Activated CD8-positive, alpha-beta T cell treated with anti-CD3 and anti-CD28 coated beads, Interleukin-2, amount 10 ng/mL, durations not matched to agents 7 days and 5 days (primary cell): ENCODE results near the gene CXCR2. TPM values are rescaled to one million over a fixed set of nuclear protein-coding genes. Genes with fewer than 3 reads are reported as not detected.
"Not testable (repeated sequence)": the region's sequence is repeated elsewhere in the genome, so short reads cannot be mapped to it uniquely, and the experiment has no call there.

Source experiments
- ATAC-seq: fragments of 150-1000 bp; cut with Tn5 transposase; one replicate; pipeline ENCODE4 v1.10.0; 2021; ENCODE audit warnings: moderate library complexity
- CTCF ChIA-PET: fragments of 350-600 bp; sonication (Branson Sonifier 250); formaldehyde crosslinking; loops from one replicate; lab custom pipeline; 2021; ENCODE audit warnings: antibody characterized with exemption; lab: Charles Lee
- POLR2A ChIA-PET: fragments of 350-600 bp; sonication (Branson Sonifier 250); formaldehyde crosslinking; loops from one replicate; lab custom pipeline; 2021; ENCODE audit warnings: antibody characterized with exemption; lab: Charles Lee
- DNase-seq: peaks from one replicate; pipeline ENCODE4 v3.0.0-alpha.2; 2020
- H3K27ac Mint-ChIP-seq: one replicate; pipeline ENCODE4 v1.8.0; 2021; ENCODE audit warnings: mild to moderate bottlenecking, mixed read lengths
- H3K27me3 Mint-ChIP-seq: one replicate; pipeline ENCODE4 v1.8.0; 2021; ENCODE audit warnings: low read depth, mixed read lengths
- H3K36me3 Mint-ChIP-seq: one replicate; pipeline ENCODE4 v1.8.0; 2021; ENCODE audit warnings: low read depth, mixed read lengths
- H3K4me1 Mint-ChIP-seq: one replicate; pipeline ENCODE4 v1.8.0; 2021; ENCODE audit warnings: low read depth, mixed read lengths
- H3K4me3 Mint-ChIP-seq: one replicate; pipeline ENCODE4 v1.8.0; 2021; ENCODE audit warnings: mild to moderate bottlenecking, mixed read lengths
- H3K9me3 Mint-ChIP-seq: one replicate; pipeline ENCODE4 v1.8.0; 2022; ENCODE audit warnings: mixed read lengths; ENCODE audit not compliant: insufficient read depth
- total RNA-seq, 2 experiments: library from RNA; stranded (reverse); gene quantifications; one replicate each; pipeline ENCODE4 v1.2.3, GENCODE V29; 2021

CXCR2 gene
- total RNA-seq, 2 experiments from 2014 or later, result 0.50 TPM; not detected in 1

DNA sequence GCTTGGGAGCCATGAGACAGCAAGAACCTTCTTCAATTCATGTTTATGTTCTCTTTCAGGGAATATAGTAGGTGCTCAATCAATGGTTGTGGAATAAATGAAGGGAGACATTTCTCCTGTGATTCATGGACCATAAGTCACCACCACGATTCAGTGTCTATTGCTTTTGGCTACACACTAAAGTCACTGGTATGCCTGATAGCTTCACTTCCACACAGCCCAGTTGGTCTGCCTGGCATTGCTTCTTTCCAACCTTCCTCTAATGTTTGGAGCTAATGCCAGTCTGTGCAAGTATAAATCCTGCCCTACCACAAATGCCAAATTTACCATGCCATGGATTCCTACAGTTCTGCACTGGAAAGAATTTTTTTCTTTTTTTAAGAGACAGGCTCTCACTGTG lies 42.2 kb downstream of the CXCR2 start:
- no peak overlapping the region for H3K4me3 Mint-ChIP-seq
- ATAC-seq (no peak), DNase-seq (no peak)
- no peaks in the 10 kb centered on the region for H3K36me3 Mint-ChIP-seq
- H3K27ac Mint-ChIP-seq, result no peak overlapping the region
- POLR2A ChIA-PET, result no interaction called here
- H3K9me3 Mint-ChIP-seq, result no peaks in the 10 kb centered on the region
- H3K27me3 Mint-ChIP-seq, result peaks cover 25% of the 10 kb centered on the region
- CTCF ChIA-PET, result interaction anchor here (0.6 to 2.8 kb wide), 21 partner anchors 8 to 122 kb away, joined by 3 to 12 read pairs (median 3); partner anchors contain the start of genes AAMP, ARPC2 and PNKD
- peaks cover 28% of the 10 kb centered on the region for H3K4me1 Mint-ChIP-seq

DNA sequence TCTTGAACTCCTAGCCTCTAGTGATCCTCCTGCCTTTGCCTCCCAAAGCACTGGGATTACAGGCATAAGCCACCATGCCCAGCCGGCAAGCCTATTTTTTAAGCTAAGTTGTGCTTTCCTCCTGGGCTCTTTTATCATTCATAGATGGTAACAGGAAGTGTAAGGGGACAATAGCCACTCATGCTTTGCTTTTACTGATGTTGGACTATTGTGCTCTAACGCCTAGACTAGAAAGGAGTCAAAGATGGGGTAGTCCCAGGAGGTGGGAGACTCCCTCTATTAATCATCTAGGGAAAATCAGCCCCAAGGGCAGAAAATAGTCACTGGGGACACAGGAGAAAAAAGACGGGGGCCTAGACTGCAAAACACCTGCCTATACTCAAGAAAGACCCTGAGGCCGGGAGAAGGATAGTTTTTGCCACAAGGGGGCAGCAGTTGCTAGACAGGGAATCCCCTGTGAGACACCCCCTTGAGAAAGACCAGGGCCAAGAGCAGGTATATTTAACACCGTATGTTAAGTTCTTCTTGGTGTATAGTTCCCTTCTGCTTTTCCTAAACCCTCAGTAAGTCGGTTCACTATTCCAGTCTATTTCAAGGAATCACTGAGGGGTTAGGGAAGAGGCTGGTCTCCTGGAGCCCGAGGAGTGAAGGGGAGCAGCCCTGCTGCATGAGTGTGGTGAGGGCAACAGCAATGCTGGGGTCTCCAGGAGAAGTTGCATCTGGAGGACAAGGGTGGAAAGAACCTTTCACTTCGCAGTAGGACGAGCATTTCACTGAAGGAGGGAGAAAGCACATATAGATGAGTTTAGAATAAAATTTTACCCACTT lies 43.0 kb downstream of the CXCR2 start:
- no peak overlapping the region for H3K27ac Mint-ChIP-seq
- ATAC-seq (peak; percentile 75), DNase-seq (peak; percentile 84)
- POLR2A ChIA-PET, result no interaction called here
- CTCF ChIA-PET, result interaction anchor here (0.7 to 2.8 kb wide), 16 partner anchors 9 to 121 kb away, joined by 3 to 12 read pairs (median 3); partner anchors contain the start of genes AAMP, ARPC2 and PNKD
- H3K27me3 Mint-ChIP-seq, result peaks cover 24% of the 10 kb centered on the region
- no peak overlapping the region for H3K4me3 Mint-ChIP-seq
- H3K4me1 Mint-ChIP-seq, result peaks cover 28% of the 10 kb centered on the region
- no peaks in the 10 kb centered on the region for H3K36me3 Mint-ChIP-seq
- no peaks in the 10 kb centered on the region for H3K9me3 Mint-ChIP-seq

DNA sequence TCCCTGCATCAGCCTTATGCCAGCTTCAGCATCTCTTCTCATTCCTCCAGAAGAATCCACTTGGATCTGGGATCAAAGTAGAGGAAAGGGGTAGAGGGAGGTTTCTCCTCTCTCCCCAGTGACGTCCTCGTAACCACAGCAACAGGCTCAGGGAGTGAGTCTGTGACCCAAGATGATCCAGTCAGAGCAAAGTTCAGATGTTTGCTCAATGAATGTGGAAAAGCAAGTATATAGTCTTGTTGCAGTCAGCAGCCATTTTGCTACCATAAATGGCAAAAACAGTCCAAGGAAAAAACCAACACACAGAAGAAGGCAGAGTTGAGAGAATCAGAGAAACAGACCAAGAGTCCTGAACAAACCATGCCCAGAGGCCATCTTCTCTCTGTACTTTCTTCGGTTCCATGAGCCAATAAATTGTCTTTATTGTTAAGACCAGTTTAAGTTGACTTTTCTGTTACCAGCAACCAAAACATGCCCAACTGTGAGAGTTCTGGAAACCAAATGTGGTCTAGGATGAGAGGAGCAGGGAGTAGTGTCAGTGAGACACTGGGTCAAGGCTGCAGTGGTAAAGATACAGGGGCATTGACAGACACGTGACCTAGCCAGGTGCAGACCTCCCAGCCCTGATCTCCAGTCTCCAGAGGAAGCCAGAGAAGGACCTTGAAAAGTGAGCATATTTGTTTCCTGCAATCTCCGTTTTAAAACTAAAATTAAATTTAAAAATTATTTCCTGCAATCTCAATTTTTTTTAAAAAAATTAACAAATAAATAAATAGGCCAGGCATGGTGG lies 44.1 kb downstream of the CXCR2 start:
- peaks cover 28% of the 10 kb centered on the region for H3K4me1 Mint-ChIP-seq
- no peak overlapping the region for H3K4me3 Mint-ChIP-seq
- ATAC-seq, result no peak
- no peak for DNase-seq
- H3K9me3 Mint-ChIP-seq, result no peaks in the 10 kb centered on the region
- ChIA-PET CTCF (interaction anchor here (1.3 kb wide), 1 partner anchor 12 kb away, joined by 3 read pairs; no protein-coding TSS in a partner anchor), POLR2A (interaction anchor here (0.6 kb wide), 1 partner anchor 46 kb away, joined by 3 read pairs; no protein-coding TSS in a partner anchor)
- no peaks in the 10 kb centered on the region for H3K36me3 Mint-ChIP-seq
- H3K27ac Mint-ChIP-seq, result no peak overlapping the region
- peaks cover 19% of the 10 kb centered on the region for H3K27me3 Mint-ChIP-seq

DNA sequence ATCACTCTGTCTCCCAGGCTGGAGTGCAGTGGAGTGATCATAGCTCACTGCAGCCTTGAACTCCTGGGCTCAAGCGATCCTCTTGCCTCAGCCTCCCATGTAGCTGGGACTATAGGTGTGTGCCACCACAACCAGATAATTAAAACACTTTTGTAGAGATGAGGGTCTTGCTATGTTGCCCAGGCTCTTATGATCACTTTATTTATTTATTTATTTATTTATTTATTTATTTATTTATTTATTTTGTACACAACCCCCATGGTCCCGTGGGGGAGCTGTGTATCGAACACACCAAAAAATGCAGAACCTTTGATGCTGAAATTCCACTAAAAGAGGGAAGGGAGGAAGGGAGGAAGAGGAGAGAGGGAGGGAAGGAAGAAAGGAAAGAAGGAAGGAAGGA lies 45.9 kb downstream of the CXCR2 start:
- H3K4me3 Mint-ChIP-seq, H3K9me3 Mint-ChIP-seq, POLR2A ChIA-PET, H3K36me3 Mint-ChIP-seq, DNase-seq, H3K27ac Mint-ChIP-seq, ATAC-seq: not testable (repeated sequence)
- CTCF ChIA-PET, result interaction anchor here (0.9 to 1.7 kb wide), 4 partner anchors 12 to 224 kb away, joined by 3 to 4 read pairs (median 3); no protein-coding TSS in a partner anchor
- Mint-ChIP-seq H3K27me3 (peaks cover 17% of the 10 kb centered on the region), H3K4me1 (peaks cover 19% of the 10 kb centered on the region)

DNA sequence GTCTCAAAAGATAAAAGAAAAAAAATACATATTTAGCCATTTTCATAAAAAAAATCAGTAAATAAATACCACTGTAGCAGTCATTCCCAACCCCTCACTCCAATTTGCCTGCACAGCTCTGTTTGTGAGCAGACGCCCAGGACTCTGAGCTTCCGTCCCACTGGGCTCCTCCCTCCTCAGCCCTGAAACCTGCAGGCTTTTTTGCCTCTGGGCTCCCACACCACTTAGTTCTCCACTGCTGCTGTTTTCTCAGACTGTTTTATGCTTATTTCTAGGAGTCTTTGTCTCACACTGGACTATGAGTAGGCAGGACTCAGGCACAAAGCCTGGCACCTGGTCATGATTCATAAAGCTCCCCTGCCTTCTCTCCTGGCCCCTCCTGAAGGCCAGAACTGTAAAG lies 47.0 kb downstream of the CXCR2 start:
- CTCF ChIA-PET, result interaction anchor here (0.9 to 1.5 kb wide), 2 partner anchors 11 to 13 kb away, joined by 3 read pairs; no protein-coding TSS in a partner anchor
- Mint-ChIP-seq H3K4me1 (peaks cover 8% of the 10 kb centered on the region), H3K27ac (no peak overlapping the region), H3K36me3 (no peaks in the 10 kb centered on the region), H3K27me3 (peaks cover 17% of the 10 kb centered on the region), H3K4me3 (no peak overlapping the region), H3K9me3 (no peaks in the 10 kb centered on the region)
- DNase-seq (no peak), ATAC-seq (no peak)
- POLR2A ChIA-PET, result no interaction called here

DNA sequence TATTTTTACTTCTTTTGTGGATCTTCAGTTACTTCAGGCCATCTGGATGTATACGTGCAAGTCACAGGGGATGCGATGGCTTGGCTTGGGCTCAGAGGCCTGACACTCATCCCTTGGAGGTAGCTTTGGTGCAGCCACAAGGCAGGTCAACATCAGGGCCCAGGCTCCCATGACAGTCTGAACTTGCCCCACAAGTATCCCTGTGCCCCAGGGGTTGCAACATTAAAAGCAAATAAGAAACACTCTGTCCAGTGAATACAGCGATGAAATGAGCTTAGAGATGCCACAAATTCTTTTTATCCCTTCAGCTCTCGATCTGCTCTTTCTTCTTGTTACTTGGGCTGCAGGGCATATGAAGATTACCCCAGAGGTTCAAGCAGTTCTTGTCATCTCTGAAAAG lies 54.0 kb downstream of the CXCR2 start:
- Mint-ChIP-seq H3K27ac (no peak overlapping the region), H3K27me3 (peaks cover 17% of the 10 kb centered on the region), H3K4me3 (no peak overlapping the region), H3K9me3 (no peaks in the 10 kb centered on the region), H3K4me1 (no peaks in the 10 kb centered on the region), H3K36me3 (no peaks in the 10 kb centered on the region)
- DNase-seq (no peak), ATAC-seq (no peak)
- CTCF ChIA-PET, result no interaction called here
- POLR2A ChIA-PET, result no interaction called here

DNA sequence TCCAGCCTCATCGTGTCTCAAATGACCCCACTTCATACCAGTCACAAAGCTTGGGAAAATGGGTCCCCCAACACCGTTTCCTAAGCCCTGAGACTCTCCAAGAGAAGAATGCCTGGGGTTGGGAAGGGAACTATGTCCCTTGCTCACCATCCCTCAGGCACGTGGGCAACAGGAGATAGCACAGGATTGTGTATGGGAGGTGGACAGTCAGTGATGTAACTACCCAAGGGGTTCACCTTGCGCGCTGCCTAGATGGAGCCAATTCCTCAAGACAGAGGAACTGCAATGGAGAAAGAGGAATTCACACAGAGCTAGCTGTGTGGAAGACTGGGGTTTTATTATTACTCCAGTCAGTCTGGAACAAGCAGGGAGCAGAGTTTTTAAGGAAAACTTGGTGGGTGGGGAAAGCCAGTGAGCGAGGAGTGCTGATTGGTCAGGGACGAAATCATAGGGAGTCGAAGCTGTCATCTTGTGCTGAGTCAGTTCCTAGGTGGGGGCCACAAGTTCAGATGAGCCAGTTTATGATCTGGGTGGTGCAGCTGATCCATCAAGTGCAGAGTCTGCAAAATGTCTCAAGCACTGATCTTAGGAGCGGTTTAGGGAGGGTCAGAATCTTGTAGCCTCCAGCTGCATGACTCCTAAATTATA lies 54.8 kb downstream of the CXCR2 start:
- ChIA-PET POLR2A (no interaction called here), CTCF (interaction anchor here (1.2 to 1.5 kb wide), 2 partner anchors 10 to 77 kb away, joined by 3 read pairs; no protein-coding TSS in a partner anchor)
- no peak overlapping the region for H3K27ac Mint-ChIP-seq

DNA sequence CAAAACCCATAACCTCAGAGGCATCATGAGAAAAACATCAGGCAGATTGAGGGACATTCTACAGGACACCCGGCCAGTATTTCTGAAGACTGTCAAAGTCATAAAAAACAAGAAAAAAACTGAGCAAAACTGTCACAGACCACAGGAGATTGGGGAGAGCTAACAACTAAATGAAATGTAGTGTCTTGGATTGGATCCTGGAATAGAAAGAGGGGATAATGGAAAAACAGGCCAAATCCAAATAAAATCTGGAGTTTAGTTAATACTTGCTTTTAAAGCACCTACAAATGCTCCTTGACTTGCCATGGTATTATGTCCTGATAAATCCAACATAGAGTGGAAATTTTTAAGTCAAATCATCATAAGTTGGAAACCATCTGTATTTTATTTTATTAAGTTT lies 58.5 kb downstream of the CXCR2 start:
- Mint-ChIP-seq H3K36me3 (no peaks in the 10 kb centered on the region), H3K27me3 (peaks cover 13% of the 10 kb centered on the region), H3K4me3 (no peak overlapping the region), H3K4me1 (peaks cover 12% of the 10 kb centered on the region), H3K27ac (no peak overlapping the region), H3K9me3 (no peaks in the 10 kb centered on the region)
- ChIA-PET POLR2A (no interaction called here), CTCF (interaction anchor here (0.9 to 1.7 kb wide), 3 partner anchors 46 to 73 kb away, joined by 3 to 7 read pairs (median 4); no protein-coding TSS in a partner anchor)
- DNase-seq (no peak), ATAC-seq (no peak)

More for the DNA sequence above, 54.8 kb downstream of the CXCR2 start:
- ATAC-seq (no peak), DNase-seq (no peak)
- no peaks in the 10 kb centered on the region for H3K36me3 Mint-ChIP-seq
- no peak overlapping the region for H3K4me3 Mint-ChIP-seq
- no peaks in the 10 kb centered on the region for H3K9me3 Mint-ChIP-seq
- peaks cover 17% of the 10 kb centered on the region for H3K27me3 Mint-ChIP-seq
- H3K4me1 Mint-ChIP-seq, result no peaks in the 10 kb centered on the region

DNA sequence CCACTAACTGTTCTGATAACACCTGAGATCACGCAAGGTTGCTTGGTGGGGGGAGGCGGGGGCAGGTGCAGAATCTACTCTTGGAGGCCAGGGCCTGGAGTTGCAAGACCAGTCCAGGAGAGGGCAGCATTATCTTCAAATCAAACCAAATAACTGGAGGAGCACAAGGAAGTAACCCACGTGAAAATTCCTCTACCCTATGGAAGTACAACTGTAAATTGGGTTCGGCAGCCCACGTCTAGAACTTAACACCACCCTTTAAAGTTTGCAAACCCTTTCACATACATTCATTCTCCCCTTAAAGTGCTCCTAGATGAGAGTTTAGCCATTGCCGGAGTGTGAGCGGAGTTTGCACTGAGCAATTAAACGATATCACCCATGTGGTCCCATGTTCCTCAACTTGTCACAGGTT lies 60.5 kb downstream of the CXCR2 start:
- no peaks in the 10 kb centered on the region for H3K36me3 Mint-ChIP-seq
- H3K27me3 Mint-ChIP-seq, result peaks cover 8% of the 10 kb centered on the region
- H3K4me1 Mint-ChIP-seq, result peaks cover 12% of the 10 kb centered on the region
- ChIA-PET CTCF (interaction anchor here (1.0 to 1.8 kb wide), 4 partner anchors 15 to 84 kb away, joined by 3 to 9 read pairs (median 4); partner anchors contain the start of genes AAMP and PNKD), POLR2A (no interaction called here)
- DNase-seq, result peak; percentile 81
- no peak overlapping the region for H3K4me3 Mint-ChIP-seq
- H3K27ac Mint-ChIP-seq, result no peak overlapping the region
- H3K9me3 Mint-ChIP-seq, result no peaks in the 10 kb centered on the region
- ATAC-seq, result peak; percentile 89
